Cortex of kidney (tissue), 1 donor: ENCODE data around the gene TOP1.

Source experiments
- DNase-seq: peaks from one replicate; lab custom pipeline; 2025; lab: John Stamatoyannopoulos, UW

The TOP1 gene

DNA sequence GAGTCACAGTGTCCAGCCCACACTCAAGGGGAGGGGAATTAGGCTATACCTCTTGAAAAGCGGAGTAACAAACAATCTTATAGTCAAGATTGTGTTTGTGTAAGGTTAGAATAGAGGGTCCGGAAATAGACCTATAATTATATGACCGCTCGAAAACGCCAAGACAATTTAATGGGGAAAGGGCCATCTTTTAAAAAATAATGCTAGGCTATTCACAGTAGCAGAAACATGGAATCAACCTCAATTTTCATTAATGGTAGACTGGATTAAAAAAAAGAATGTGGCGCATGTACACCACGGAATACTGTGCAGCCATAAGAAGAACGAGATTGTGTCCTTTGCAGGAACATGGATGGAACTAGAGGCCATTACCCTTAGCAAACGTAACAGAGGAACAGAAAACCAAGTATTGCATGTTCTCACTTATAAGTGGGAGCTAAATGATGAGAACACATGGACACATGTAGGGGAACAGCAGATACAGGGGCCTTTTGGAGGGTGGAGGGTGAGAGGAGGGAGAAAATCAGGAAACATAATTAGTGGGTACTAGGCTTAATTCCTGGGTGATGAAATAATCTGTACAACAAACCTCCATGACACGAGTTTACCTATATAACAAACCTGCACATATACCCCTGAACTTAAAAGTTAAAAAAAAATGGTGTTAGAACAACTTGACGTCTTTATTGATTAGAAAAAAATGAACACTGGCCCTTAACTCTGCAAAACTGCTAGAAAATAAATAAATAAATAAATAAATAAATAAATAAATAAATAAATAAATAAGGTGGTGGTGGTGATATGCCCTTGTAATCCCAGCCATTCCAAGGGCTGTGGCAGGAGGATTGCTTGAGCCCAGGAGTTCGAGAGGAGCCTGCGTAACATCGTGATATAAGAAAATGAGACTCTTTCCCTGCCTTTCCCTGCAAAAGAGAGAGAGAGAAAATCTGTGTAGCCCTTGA, 30.3 kb downstream of the TOP1 start:
- no peak for DNase-seq

DNA sequence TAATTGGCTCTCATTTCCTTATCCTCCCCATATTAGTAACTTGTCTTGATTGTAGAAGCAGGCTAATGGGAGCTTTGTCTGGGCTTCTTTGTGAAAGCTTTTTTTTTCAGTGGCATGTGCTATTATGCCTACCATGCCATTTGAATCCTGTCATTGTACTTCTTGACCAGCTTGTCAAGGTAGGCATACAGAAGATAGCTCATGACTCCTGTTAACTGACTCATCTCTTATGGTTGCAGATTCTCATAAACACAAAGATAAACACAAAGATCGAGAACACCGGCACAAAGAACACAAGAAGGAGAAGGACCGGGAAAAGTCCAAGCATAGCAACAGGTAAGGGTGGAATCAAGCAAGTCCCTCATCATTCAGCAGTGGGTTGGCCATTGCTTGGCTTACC, 32.5 kb downstream of the TOP1 start:
- no peak for DNase-seq

DNA sequence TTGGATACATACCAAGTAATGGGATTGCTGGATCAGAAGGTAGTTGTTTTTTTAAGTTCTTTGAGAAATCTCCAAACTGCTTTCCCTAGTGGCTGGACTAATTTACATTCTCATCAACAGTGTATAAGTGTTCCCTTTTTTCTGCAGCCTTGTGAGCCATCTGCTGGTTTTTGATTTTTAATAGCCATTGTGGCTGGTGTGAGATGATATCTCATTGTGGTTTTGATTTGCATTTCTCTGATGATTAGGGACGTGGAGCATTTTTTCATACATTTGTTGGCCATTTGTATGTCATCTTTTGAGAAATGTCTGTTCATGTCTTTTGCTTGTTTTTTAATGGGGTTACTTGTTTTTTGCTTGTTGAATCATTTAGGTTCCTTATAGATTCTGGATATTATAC, 34.8 kb downstream of the TOP1 start:
- DNase-seq: no peak

DNA sequence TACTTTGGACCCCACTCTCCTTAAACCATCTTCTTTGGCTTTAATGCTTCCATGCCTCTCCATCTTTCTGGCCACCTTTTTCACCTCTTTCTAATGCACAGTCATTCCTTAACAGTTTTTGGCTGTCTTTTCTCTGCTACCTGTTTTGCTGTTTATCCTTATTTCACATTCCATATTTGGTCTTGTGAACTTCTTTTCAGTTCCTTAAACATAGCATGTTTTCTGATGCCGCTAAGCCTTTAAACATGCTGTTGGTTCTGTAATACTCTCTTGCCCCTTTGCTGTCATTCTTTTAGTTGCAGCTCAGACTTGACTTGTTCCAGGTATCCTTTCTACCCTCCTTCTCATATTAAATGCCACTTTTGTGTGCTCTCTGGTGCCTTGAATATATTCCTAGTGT, 35.8 kb downstream of the TOP1 start:
- DNase-seq: no peak

DNA sequence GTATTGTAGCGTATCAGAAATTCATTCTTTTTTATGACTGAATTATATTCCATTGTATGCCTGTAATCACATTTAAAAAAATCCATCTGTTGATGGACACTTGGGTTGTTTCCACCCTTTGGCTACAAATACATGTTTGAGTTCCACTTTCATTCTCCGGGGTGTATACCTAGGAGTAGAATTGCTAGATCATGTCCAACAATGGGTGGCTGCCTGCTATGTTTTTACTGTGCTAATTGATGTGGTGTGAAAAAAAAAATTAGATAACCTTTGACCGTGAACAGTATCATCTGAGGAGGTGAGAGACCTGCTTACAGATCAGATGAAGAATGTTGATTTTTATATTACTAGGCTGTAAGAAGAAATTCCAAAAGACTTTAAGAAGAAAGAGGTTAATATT, 37.1 kb downstream of the TOP1 start:
- no peak for DNase-seq

DNA sequence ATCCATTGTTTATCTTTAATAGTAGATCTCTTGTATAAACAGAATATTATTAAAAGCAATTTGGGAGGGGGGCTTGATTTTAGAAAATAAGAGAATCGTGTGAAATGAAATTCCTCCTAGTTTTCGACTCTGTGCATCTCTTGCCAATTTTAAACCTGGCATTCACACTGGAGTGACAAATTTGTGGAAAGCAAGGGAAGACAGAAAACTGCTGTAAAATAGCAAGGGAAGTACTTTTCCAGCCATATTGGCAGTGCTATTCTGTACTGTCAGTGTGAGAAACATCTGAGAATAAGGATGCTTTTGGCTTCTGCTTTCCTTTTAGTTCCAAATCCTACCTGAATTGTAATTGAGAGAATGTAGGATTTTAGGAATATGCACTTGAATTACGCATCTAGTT, 40.2 kb downstream of the TOP1 start:
- DNase-seq: no peak

DNA sequence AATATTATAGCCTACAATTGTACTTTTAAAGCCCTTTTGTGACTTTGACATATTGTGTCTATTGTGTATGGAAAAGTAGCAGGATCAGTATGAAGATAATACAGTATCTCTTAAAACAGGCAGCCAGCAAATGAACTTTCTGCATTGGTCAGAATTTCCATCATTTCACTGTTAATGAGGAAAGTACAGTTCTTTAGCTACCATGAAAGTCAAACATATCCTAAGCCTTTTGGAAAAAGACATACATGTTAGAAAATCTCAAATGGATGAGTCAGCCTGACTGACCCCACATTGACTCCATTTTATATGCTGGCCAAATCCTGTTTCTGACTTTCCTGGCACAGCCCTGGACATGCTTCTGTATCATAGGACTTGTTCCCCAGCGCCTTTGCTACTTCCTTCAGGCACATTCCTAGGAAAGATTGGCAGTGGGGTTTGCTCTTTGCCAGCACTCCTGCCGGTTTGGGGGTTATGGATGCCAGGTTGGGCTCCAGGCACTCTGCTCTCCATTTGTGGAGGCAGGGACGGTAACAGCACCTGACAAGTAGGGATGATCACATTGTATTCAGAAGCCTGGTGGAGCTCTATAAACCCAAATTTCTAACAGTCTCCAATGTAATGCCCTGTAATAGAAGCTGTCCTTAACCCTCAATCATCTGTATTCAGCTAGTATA, 43.7 kb downstream of the TOP1 start:
- no peak for DNase-seq

DNA sequence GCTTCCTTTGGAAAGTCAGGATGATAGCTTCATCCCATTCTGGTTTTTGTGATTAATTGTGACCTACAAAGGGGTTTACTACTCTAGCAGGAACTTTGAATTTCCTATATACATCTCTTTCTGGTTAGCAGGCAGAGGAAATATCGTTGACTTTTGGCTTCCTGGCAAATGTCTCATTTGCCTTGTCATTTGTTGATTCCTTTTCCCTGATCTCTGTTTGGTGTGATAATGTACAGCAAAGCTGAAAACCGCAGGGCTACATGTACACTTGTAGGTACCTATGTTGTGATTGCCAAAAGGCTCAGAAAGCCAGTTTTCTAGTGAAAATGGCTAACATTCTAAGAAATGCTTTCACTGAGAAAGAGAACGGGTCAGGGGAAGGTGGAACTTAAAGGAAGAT, 44.3 kb downstream of the TOP1 start:
- no peak for DNase-seq

DNA sequence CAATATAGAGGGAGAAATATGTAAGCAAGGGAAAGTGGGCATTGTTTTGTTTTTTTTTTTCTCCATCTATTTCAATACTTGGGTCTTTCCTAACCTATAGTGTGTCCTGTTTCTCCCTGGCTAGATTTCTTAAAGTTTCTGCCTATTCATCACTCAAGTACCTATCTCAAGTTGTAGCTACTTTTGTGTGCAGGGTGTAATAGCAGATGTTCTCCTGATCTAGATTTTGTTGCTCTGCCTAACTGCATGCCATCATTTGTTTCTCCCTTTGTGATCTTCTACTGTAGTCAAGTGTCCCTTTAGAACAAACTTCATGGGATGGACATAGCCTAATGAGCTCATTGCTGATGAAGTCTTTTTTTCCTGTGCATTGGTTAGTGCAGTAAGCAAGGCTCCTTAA, 45.8 kb downstream of the TOP1 start:
- no peak for DNase-seq

DNA sequence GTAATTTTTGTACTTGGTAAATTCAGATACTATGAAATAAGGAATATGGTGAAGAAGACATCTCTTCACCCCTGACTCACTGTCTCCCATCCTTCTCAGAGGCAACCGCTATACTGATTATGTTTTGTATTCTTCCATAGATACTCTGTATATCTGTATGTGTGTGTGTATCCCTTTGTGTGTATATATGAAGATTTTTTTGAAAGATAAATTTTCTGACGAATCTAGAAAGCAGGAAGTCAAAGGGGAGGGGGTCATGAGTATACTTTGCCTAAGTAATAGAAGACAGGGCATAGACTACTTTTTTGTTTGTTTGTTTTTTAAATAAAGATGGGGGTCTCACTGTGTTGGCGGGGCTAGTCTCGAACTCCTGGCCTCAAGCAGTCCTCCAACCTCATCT, 48.2 kb downstream of the TOP1 start:
- no peak for DNase-seq

DNA sequence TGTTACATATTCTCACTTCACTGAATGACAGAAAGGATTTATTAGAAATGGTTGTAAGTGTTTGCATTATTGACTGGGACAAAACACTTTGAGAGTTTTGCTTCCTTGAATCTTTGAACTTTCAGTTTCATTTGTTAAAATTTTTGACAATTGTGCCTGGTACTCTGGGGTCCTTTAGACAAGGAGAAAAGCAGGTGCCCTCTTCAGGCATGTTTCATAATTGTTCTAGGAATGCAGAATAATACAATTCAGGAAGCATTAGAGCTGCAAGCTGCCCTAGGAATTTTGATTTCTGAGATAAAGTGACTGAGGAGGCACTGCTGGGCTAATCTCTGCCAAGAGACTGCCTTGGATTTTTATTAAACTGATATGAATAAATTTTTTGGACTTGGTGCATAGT, 49.7 kb downstream of the TOP1 start:
- no peak for DNase-seq

DNA sequence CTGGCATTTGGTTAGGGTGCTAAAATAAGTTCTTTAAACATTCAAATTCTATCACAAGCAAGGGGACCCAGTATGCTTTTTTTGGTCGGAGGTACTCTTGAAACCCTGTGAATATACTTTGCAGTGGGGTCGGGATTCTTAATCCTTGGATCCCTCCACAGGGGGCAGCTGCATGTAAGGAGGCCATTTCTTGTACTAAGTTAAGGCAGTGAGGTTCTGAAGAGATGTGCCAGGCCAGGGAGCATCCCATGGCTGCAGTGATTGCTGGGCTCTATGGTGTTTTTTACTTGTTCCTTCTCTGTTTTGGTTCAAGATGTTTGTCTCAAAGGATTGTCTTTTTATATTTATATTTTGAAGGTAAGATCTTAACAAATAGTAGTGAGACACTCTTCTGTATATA, 50.4 kb downstream of the TOP1 start:
- DNase-seq: no peak

DNA sequence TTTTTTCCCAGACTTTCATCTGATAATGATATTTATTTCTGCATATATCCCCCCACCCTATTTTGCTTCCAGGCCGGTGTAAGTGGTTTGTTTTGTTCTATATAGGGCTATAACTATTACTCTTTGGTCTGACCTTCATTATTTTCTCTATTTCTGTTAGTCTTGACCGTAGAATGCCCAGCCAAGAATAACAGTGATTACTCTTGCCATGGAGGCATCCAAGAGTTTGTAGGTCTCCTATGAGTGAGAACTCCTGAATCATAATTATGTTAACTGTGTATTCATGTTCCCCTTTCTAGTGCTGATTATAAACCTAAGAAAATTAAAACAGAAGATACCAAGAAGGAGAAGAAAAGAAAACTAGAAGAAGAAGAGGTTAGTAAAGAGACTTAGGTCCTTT, 52.2 kb downstream of the TOP1 start:
- no peak for DNase-seq

DNA sequence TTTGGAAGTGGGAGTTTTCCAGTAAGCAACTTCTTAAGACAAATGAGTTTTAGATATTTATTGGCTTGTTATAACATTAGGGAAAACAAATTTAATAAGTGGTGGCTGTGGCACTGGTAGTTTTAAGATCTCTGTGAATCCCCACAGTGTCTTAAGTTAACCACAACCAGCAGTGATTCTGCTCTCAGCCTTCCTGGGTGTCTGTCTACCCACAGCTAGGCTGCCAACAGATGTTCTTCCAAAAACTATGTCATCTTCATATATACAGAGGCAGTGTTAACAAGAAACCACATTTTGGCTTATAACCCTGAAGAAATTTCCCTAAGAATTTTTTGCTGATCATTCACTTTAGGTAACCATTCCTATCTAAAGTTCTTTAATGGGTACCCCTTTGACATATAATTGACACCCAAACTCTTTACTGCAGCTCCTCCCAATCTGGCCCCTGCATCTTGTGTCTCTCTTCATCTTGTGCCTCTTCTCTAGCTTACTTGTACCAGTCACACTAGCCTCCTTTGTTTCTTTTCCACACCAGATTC, 52.7 kb downstream of the TOP1 start:
- no peak for DNase-seq

DNA sequence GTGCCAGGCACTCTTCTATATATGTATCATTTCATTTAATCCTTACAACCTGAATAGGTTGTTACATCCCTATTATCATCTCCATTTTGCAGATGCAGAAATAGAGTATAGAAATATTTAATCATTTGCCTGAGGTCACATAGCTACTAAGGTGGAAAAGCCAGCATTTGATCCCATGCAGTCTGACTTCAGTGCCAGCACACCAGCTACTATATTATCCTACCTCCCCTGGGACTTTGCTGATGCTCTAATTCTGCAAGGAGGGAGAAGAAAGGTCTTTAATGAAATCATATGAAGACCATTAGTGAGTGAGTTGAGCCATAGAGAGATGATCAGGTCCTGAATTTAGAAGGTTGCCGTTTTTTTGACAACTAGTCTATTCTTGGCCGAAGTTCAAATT, 53.7 kb downstream of the TOP1 start:
- no peak for DNase-seq

DNA sequence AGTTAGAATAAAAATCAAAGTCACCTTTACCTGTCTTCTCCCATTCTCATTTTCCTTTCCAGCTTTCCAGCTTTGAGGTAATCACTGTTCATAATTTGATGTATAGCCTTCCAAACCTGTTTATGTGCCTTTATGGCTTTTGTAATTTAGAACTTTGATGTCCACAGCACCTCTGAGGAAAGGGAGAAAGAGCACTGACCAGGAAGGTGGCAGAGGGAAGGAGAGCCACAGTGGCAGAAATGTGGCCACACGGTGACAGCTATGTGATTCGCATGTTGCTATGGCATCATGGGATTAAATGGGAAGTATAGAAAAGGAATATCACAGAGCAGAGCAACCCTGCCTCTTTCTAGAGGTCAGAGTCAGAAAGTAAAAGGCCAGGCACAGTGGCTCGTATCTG, 57.0 kb downstream of the TOP1 start:
- DNase-seq: no peak

DNA sequence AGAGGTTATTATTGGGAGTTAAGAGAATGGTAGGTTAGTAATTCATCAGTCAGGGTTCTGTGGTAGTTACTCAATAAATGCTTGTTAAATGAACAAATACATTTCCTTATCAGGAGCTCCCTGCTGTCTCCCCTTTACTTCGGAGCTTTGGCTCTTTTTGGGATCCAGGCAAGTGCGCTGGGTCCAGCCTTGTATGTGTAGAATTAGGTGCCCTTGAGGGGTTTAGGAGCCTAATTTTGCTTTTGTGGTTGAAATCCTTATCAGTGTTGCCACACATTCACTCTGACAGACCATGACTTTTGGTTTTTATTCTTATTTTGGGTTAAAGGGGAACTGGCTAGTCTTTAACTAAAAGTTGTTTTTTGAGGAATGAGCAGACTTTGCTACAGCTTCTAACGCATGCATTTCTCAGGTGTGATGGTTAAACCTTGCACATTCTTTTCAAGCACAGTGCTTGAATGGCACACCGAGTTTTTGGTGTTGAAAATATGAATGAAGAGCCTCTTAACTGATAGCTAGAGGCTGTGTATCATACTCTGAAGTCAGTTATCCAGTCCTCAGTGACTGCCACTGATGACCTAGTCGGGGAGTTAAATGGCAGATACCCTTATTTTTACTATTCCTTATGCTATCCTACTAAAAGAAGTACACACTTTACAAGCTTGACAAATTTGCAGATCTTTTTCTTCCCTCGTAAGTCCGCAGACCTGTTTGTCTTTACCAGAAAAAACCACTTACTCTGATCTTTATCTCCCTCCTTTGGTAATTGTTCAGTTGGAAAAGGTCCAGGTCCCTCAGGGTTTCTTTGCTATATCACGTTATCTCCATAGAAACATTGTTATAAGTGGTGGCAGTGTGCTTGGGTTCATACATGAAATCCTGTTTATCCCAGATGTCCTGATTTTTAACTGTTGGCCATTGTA, 58.0 kb downstream of the TOP1 start:
- DNase-seq: no peak

DNA sequence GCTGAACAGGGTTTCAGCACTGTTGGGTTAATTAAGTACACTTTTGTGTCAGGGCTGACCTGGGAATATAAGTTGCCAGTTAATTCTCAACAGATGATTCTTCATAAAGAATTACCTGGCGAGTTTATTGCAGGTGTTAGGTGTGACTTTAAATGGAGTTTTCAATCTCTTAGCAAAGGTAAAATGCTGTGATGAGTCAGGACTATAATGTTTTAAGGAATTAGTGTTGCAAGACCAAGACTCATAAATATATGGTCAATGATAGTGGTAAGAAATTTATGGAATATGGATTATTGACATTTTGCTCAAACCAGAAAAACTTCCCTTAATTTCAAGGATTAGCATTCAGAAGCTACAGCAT, 58.7 kb downstream of the TOP1 start:
- no peak for DNase-seq

DNA sequence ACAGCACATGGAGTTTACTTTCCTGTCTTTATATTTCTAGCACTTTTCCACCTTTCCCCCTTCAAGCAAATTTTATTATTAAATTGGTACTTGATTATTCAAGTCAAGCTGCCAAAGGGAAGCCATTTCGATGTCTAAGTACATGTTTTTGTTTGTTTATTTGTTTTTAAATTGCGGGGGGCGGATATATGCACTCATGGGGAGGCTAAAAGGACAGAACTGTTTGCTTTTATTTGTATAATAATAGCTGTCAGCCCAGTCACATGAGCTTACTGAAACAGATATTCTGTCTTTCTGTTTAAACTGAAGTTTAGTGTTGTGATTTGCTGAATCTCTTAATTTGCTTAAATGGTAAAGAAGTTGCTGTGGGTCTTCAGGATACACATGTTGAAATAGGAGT, 59.2 kb downstream of the TOP1 start:
- no peak for DNase-seq

DNA sequence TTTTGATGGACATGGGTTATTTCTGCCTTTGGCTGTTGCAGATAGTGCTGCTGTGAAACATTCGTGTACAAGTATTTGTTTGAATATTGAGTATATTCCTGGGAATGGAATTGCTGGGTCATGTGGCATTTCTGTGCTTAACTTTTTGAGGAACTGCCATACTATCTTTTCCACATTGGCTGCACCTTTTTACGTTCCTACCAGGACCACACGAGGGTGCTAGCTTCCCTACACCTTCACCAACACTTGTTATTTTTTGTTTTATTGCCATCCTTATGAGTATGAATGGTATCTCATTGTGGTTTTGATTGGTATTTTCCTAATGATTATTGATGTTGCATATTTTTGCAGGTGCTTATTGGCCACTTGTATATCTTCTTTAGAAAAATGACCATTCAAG, 60.9 kb downstream of the TOP1 start:
- DNase-seq: no peak

DNA sequence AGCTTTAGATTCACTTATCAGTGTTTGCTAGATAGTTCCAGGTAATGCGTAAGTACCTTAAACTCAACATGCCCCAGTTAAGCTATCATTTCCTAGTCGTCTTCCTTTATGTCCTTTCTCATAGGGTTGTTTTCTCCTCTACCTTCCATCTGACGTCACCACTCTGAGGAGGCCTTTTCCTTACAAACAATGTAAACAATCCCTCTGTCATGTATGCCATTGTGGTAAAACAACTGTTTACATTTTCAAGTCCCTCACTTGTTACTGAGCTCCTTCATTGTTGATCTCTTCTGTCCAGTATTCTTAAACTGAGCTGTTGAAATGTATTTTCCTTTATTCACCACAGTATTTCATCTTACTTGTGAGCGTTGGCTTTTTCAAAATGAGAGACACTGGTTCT, 63.3 kb downstream of the TOP1 start:
- DNase-seq: no peak

DNA sequence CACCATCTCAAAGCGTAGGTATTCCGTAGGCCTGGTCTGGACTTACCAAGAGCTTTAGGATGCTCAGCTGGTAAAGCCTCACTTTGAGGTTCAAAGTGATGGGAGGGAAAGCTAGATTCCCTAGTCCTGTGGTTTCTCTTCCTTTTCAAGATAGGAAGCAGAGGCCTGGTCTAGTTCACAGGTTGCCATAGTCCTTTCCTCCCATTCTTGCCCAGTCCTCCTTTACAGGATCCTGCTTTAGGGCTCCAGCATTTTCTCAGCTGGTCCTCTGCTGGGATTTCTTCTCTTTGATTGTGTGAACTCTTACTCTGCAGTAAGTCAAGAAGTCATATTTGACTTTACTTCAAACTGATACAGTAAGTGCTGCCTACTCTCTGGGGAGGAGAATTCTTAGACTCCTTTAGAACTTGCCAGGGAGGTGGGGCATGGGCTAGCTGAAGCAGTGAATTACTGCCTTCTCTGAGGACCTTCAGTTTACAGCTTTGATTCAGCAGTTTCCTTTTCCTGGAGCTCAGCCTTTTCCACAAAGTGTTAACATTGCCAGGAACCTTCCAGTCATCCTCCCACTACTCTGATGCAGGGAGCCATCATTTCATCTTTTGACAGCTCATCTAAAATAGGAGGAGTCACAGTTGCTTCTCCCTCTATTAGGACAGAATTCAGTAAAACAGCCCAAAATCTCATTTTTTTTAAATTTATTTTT, 65.9 kb downstream of the TOP1 start:
- DNase-seq: no peak
